Posterior cingulate gyrus (tissue), 11 donors: ENCODE measurements around the gene HIVEP3.
A peak's percentile ranks its signal among the peaks of the same experiment; 100 is the strongest.

Source experiments
- DNase-seq, 10 donors: peaks; one replicate each; pipeline versions ENCODE4 v3.0.0 to v3.0.0-alpha.2; 2020 to 2021; ENCODE audit warnings: mixed read lengths in 3 of 10
- intact Hi-C: fragments of 100-400 bp; cut with DNase I; formaldehyde crosslinking; loops from one replicate; pipeline ENCODE4 v1.15.1; 2023

HIVEP3 gene

GRCh38 chr1:41647221-41648135, 271.2 kb downstream of the HIVEP3 start:
- intact Hi-C loops: no loop called here
- DNase-seq: peak in 1 of 10 donors; percentile 72

GRCh38 chr1:41646186-41646585, 272.5 kb downstream of the HIVEP3 start:
- DNase-seq: peak in 1 of 10 donors; percentile 48
- intact Hi-C loops: no loop called here

DNA sequence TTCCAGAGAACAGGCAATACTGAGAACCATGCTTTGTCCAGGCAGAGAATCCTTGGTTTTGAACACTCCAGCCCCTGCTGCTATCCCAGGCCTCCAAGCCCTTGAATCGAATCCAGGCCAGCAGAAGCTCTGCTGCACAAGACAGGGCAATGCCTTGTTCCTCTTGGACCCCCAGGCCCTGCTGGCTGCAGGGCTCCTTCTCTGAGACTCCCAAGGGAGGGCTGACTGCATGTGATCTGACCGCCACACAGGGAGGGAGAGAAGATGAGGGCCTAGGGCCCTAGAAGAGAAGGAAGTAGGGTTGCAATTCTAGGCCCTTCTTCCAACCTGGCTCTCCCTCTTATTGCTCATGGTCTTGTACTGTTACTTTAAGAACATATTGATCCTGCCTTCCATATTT, 273.7 kb downstream of the HIVEP3 start:
- intact Hi-C loops: no loop called here

GRCh38 chr1:41642922-41643821, 275.6 kb downstream of the HIVEP3 start:
- DNase-seq: peak in 1 of 10 donors; percentile 43
- intact Hi-C loops: no loop called here

More for the DNA sequence above, 273.7 kb downstream of the HIVEP3 start:
- peak in 1 of 10 donors; percentile 34 for DNase-seq

DNA sequence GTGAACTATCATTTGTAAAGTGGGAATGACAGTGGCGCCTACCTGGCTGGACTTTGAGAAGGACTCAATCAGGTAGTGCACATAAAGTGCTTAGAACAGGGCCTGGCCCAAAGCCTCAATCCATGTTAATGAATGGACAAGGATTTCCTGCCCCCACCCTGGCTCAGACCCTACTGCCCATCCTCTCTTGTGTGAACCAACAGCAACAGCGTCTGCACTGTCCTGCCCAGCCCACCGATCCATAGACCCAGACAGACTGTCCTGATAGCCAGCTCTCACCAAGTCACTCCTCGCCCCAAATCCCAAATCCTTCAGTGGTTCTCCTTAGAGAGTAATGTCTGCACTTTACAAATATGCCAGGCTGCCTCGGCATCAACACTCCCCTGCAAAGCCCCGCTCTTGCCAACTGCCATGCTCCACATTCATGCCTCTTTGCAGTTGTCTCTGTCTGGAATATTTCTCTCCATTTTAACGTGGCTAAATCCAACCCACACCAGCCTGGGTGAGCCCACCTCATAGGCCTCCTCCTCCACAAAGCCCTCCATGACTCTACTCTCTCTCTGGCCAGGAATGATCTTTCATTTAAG, 276.7 kb downstream of the HIVEP3 start:
- DNase-seq: peak in 3 of 10 donors; percentile 59 to 88 (median 81)
- intact Hi-C loops: no loop called here

GRCh38 chr1:41641475-41641814, 277.3 kb downstream of the HIVEP3 start:
- intact Hi-C loops: no loop called here
- DNase-seq: peak in 1 of 10 donors; percentile 28

DNA sequence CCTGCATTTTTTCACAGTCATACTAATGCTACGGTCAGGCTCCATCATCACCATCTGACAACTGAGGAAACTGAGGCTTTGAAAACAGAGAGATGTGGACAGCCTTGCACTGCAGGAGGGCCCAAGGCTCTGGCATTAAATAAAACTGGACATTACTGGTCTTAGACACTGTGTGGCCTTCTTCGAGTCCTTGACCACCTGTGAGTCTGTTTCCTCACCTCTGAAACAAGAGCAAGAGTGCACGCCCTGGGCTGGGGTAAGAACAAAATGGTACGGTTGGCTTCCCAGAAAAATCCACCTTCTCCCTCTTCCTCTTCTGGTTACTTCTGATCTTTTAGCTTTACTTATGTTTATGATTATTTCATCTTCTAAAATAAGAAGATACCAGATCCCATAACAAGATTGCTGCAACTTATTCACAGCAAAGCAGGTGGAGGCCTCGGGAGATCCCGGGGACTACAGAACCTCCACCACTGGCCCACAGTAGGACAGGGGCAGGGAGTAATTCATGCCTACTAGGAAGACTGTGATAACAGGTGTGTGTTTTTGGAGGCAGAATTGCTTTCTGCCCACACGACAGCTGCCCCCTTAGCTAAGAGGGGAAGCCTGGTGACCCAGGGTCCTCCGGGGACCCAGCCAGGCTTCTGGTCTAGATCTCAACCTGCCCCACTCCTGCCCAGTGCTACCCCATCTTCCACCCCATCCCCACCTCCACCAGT, 277.8 kb downstream of the HIVEP3 start:
- intact Hi-C loops: no loop called here
- peak in 1 of 10 donors; percentile 40 for DNase-seq

DNA sequence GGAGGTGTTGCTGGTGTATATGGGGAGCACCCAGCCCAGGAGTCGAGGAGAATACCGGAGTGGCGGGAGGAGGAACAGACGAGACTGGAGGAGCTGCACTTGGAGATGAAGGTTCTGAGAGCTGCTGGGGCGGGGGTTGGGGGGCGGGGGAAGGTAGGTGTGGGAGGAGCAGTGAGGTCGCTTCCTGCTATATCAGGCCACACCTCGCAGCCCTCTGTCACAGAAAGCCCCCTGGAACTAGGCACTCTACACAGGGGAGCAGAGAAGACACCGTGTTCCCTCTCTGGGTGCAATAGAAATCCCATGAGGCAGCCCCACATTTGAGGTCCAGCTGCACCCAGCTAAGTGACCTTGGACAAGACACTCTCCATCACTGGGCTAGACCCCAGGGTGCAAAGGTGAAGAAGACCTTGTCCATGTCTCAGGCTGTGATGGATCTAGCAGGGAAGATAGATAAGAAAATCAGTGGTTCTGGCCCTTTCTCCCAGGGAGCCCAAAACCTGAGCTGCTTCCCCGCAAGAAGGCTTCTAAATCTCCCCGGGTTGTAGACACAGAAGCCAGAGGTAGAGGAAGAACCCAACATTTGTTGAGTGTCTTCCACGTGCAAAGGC, 278.5 kb downstream of the HIVEP3 start:
- intact Hi-C loops: no loop called here
- peak in 1 of 10 donors; percentile 43 for DNase-seq

DNA sequence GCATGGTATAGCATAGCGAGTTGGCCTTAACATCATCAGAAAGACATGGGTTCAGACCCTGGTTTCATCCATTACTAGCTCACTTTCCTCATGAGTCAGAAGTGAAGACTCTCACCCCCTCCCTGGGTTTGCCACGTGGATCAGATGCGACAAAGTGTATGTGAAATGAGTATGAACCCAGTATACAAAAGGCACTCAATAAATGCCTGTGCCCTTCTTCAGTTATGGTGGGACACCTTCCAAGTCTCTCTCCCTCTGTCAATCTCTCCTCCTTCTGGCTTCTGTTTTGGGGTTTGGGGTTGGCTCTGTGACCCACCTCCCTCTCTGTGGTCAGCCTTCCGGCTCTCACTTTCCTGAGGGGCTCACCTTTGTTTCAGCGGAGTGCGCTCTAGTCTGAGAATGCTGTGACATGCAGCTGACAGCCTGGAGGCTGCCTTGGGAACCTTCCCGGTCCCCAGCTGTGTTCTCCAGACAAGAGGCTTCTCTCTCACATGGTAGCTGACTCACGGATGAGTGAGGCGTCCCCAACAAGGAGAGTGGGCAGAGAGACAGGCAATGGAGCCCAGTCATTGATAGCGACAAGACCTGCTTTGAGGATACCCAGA, 279.3 kb downstream of the HIVEP3 start:
- peak; percentile 50 to 95 (median 74) for DNase-seq
- intact Hi-C loops: no loop called here

DNA sequence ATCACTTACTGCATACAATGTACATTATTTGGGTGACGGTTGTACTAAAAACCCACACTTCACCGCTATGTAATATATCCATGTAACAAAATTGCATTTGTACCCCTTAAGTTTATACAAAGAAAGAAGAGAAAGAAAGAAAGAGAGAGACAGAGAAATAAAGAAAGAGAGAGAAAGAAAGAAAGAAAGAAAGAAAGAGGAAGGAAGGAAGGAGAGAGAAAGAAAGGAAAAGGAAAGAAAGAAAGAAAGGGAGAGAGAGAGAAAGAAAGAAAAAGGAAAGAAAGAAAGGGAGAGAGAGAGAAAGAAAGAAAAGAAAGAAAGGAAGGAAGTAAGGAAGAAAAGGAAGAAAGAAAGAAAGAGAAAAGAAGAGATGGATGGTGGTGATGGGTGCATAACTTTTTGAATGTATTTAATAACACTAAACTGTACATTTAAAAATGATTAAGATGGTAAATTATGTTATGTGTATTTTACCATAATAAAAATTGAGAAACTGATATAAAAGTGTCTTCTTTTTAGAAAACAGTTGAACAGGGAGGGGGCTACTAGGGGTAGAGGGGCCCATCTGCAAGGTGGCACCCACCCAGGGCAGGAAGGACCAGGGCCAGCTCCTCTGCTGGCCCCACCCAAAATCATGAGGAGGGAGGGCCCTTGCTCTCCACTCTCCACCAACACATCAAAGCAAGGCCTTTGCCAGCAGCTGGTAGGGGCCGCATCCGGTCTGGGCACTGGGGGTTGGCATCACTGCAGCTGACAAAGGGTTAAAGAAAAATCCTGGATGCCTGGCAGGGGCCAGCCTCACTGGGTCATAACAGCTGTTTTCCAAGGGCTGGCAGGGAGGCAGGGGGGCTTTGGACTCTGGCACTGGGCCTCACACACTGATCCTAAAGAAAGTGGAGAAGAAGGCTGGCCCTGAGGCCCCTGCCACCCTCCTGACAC, 280.4 kb downstream of the HIVEP3 start:
- peak in 1 of 10 donors; percentile 71 for DNase-seq
- intact Hi-C loops: no loop called here

- DNase-seq: peak in 1 of 10 donors; percentile 6
- intact Hi-C loops: no loop called here
Measured at GRCh38 chr1:41637367-41637766, 281.4 kb downstream of the HIVEP3 start.

DNA sequence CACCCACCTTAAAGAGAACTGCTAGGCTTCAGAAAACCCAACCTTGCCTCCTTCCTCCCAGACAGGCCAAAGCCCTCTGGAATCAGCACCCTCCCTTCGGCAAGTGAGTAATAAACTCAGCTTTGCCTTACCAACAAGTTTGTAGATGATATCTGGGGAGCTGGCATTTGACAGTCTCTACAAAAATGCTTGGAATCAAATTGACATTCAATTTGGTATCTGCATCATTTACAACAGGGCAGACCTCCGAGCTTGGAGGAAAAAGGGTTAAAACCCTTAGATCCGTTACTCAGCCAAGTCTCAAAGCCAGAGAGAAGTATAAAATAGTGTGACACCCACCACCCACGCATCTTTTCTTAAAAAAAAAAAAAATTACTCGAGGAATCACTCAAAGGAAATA, 285.0 kb downstream of the HIVEP3 start:
- DNase-seq: no peak
- intact Hi-C loops: no loop called here

GRCh38 chr1:41632781-41633575, 285.7 kb downstream of the HIVEP3 start:
- intact Hi-C loops: no loop called here
- DNase-seq: peak in 1 of 10 donors; percentile 53

DNA sequence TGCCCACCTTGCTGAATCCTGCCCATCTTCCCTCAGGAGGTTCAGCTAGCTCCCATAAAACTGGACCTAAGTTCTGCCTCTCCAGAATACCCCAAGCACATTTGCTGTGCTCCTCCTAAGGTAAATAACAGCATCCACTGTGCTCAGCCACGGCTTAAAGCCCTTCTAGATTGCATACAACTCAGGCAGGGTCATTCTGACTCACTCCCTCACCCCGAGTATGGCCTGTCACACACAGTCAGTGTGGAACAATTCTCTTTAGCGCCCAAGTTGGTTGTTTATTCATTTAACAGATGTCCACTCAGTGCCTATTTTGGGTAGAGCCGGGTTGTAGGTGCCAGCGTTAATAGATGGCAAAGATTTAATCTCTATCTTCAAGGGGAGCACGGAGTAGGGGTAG, 286.8 kb downstream of the HIVEP3 start:
- intact Hi-C loops: no loop called here
- peak in 1 of 10 donors; percentile 4 for DNase-seq

DNA sequence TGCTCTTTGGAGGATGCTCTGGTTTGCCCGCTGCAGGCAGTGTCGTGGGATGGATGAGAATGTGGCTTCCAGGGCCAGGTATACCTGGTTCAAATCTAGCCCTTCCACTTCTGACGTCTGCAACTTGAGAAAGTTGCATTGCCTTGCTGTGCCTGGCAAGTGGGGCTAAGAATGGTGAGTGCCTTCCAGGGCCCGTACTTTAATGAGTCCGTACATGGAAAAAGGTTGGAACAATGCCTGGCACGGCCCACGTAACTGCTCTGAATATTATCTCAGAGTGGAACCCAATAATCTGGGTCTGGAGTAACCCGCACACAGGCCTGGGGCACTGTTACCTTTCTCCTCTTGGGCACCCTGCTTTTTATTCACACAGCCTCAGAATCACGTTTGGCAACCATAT, 287.6 kb downstream of the HIVEP3 start:
- intact Hi-C loops: no loop called here
- peak in 1 of 10 donors; percentile 36 for DNase-seq

- intact Hi-C loops: no loop called here
- no peak for DNase-seq
Measured at GRCh38 chr1:41629571-41629970, 289.2 kb downstream of the HIVEP3 start.

DNA sequence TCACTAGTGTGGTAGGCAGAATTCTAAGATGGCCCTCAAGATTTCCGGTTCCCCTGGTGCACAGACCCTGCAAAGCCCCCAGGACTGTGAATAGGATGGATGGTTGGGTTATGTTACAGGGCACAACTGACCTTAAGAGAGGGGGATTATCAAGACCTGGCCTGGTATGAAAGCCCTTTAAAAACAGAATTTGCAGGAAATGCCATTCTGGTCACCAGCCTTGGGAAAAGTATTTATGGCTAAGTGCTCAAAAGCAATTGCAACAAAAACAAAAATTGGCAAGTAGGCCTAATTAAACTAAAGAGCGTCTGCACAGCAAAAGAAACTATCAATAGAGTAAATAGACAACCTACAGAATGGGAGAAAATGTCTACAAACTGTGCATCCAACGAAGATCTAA, 289.6 kb downstream of the HIVEP3 start:
- DNase-seq: no peak
- intact Hi-C loops: no loop called here
